Measurements from ENCODE around the gene DMRT2. TPM values are rescaled to one million over a fixed set of nuclear protein-coding genes. Genes with fewer than 3 reads are reported as not detected.

The DMRT2 gene
- total RNA-seq, 6 experiments from 2014 or later, result 0.49 TPM; not detected in 5

DNA sequence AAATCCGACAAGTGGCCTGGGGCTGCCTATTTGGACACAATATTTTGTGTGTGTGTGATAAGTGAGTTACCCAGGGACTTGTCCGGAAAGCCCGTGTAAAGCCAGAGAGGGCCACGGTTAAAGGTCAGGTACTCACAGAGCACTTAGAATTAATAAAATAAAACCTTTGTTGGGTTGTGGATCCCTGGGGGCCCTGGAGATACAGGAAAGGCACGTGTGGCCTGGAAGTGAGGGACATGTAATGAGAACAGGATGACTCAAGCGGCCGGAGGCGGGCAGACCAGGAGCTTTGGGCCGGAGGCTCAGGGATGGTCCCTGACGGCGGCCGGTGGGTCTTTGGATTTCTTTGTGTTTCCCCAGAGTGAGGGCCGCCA is 1.0 kb downstream of the DMRT2 start:
- peaks cover 21 to 67% of the 10 kb centered on the region in 2 donors for H3K27me3 ChIP-seq
- ATAC-seq, result no peak
- H3K36me3 ChIP-seq, result no peaks in the 10 kb centered on the region
- WGBS (ENCODE audit: insufficient coverage, low coverage, low lambda C conversion rate, missing lambda C conversion rate), result 21% methylated on average over 8 of the region's 13 CpGs
- intact Hi-C loops (cut with DNase I), result no loop called here
- peaks cover 0 to 28% (median 6%) of the 10 kb centered on the region in 4 donors for H3K4me1 ChIP-seq
- H3K4me3 ChIP-seq, result peak overlapping the region in 1 of 3 donors; percentile 16
- no peak overlapping the region for H3K27ac ChIP-seq
- H3K9me3 ChIP-seq, result no peaks in the 10 kb centered on the region
- no peak for DNase-seq
- TF ChIP-seq, protein P1, sequence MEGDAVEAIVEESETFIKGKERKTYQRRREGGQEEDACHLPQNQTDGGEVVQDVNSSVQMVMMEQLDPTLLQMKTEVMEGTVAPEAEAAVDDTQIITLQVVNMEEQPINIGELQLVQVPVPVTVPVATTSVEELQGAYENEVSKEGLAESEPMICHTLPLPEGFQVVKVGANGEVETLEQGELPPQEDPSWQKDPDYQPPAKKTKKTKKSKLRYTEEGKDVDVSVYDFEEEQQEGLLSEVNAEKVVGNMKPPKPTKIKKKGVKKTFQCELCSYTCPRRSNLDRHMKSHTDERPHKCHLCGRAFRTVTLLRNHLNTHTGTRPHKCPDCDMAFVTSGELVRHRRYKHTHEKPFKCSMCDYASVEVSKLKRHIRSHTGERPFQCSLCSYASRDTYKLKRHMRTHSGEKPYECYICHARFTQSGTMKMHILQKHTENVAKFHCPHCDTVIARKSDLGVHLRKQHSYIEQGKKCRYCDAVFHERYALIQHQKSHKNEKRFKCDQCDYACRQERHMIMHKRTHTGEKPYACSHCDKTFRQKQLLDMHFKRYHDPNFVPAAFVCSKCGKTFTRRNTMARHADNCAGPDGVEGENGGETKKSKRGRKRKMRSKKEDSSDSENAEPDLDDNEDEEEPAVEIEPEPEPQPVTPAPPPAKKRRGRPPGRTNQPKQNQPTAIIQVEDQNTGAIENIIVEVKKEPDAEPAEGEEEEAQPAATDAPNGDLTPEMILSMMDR (IDR thresholded peaks at IDR 0.05), result no peak
- no peak for TF ChIP-seq POLR2A (IDR thresholded peaks at IDR 0.05)

DNA sequence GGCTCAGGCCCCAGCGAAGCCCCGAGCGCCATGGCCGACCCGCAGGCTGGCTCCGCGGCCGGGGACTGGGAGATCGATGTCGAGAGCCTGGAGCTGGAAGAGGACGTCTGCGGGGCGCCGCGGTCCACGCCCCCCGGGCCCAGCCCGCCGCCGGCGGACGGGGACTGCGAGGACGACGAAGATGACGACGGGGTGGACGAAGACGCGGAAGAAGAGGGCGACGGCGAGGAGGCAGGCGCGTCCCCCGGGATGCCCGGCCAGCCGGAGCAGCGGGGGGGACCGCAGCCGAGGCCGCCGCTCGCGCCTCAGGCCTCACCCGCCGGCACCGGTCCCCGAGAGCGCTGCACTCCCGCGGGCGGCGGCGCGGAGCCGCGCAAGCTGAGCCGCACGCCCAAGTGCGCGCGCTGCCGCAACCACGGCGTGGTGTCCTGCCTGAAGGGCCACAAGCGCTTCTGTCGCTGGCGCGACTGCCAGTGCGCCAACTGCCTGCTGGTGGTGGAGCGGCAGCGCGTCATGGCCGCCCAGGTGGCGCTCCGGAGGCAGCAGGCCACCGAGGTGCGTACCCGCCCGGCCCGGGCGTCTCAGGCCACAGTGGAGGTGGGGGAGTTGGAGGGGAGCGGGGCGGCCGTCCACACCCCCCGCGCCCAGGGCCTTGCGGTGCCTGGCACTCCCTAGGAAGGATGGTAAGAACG is 1.6 kb downstream of the DMRT2 start:
- Histone ChIP-seq H3K27ac (no peak overlapping the region), H3K36me3 (no peaks in the 10 kb centered on the region), H3K4me1 (peaks cover 0 to 28% (median 6%) of the 10 kb centered on the region in 4 donors), H3K27me3 (peaks cover 21 to 62% of the 10 kb centered on the region in 2 donors), H3K9me3 (no peaks in the 10 kb centered on the region), H3K4me3 (peak overlapping the region in 1 of 3 donors; percentile 16)
- intact Hi-C loops (cut with DNase I), result no loop called here
- 1% methylated on average over 7 of the region's 90 CpGs for WGBS (ENCODE audit: insufficient coverage, low coverage, low lambda C conversion rate, missing lambda C conversion rate)
- DNase-seq (peak in 2 of 3 donors; percentile 66 to 67), ATAC-seq (peak; percentile 39 to 67 (median 44))
- TF ChIP-seq, protein P1 (IDR thresholded peaks at IDR 0.05), result peak in 3 of 4 donors; percentile 5 to 41 (median 30)
- no peak for TF ChIP-seq POLR2A (IDR thresholded peaks at IDR 0.05)

- H3K4me1 ChIP-seq, result peaks cover 0 to 26% (median 4%) of the 10 kb centered on the region in 4 donors
These were observed 2.5 kb downstream of the DMRT2 start for GRCh38 chr9:1052365-1053281.

DNA sequence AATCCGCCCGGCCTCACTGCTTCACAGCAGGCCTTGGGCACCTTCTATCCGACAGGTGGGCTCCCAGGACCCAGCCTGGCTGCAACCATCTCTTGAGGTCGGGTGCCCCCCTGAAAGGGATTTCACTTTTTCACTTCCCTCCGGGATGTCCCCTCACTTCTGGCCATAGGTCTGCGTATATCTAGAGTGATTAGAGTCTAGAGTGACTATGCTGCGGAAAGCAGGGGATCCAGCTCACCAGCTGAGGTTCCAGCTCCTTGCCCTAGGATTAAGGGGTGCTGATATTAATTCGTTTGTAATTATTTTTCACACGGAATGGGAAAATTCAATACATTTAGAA is 3.1 kb downstream of the DMRT2 start:
- Histone ChIP-seq H3K27ac (no peak overlapping the region), H3K4me3 (no peak overlapping the region), H3K4me1 (peaks cover 0 to 22% (median 1%) of the 10 kb centered on the region in 4 donors), H3K27me3 (peaks cover 21 to 46% of the 10 kb centered on the region in 2 donors), H3K36me3 (no peaks in the 10 kb centered on the region), H3K9me3 (no peaks in the 10 kb centered on the region)
- no peak for TF ChIP-seq POLR2A (IDR thresholded peaks at IDR 0.05)
- TF ChIP-seq, protein P1 (IDR thresholded peaks at IDR 0.05), result no peak
- intact Hi-C loops (cut with DNase I), result no loop called here
- DNase-seq, result no peak
- no peak for ATAC-seq
- WGBS (ENCODE audit: insufficient coverage, low coverage, low lambda C conversion rate, missing lambda C conversion rate), result 18% methylated on average over 4 of the region's 9 CpGs

More at GRCh38 chr9:1052365-1053281, 2.5 kb downstream of the DMRT2 start:
- TF ChIP-seq POLR2A (IDR thresholded peaks at IDR 0.05), result no peak
- TF ChIP-seq, protein P1 (IDR thresholded peaks at IDR 0.05), result no peak
- Histone ChIP-seq H3K9me3 (no peaks in the 10 kb centered on the region), H3K27ac (no peak overlapping the region), H3K36me3 (no peaks in the 10 kb centered on the region), H3K27me3 (peaks cover 21 to 53% of the 10 kb centered on the region in 2 donors), H3K4me3 (no peak overlapping the region)
- intact Hi-C loops (cut with DNase I), result no loop called here
- 11% methylated on average over 18 of the region's 41 CpGs for WGBS (ENCODE audit: insufficient coverage, low coverage, low lambda C conversion rate, missing lambda C conversion rate)
- no peak for ATAC-seq
- DNase-seq, result no peak
